Activated CD4-positive, alpha-beta memory T cell treated with anti-CD3 and anti-CD28 coated beads, Interleukin-2, amount 10 ng/mL, durations not matched to agents 7 days and 5 days (primary cell): ENCODE measurements around the gene OR2J1. TPM values are rescaled to one million over a fixed set of nuclear protein-coding genes. Genes with fewer than 3 reads are reported as not detected.
"Not testable (repeated sequence)": the region's sequence is repeated elsewhere in the genome, so short reads cannot be mapped to it uniquely, and the experiment has no call there.

Experiments
- CTCF ChIA-PET: fragments of 350-600 bp; sonication (Branson Sonifier 250); formaldehyde crosslinking; loops from one replicate; lab custom pipeline; 2021; ENCODE audit warnings: antibody characterized with exemption, inconsistent platforms; lab: Charles Lee
- POLR2A ChIA-PET: fragments of 350-600 bp; sonication (Branson Sonifier 250); formaldehyde crosslinking; loops from one replicate; lab custom pipeline; 2021; ENCODE audit warnings: antibody characterized with exemption; lab: Charles Lee
- DNase-seq: peaks from one replicate; pipeline ENCODE4 v3.0.0-alpha.2; 2020
- H3K27ac Mint-ChIP-seq: one replicate; pipeline ENCODE4 v1.8.0; 2021; ENCODE audit warnings: mild to moderate bottlenecking, mixed read lengths
- H3K27me3 Mint-ChIP-seq: one replicate; pipeline ENCODE4 v1.8.0; 2021; ENCODE audit warnings: mixed read lengths
- H3K36me3 Mint-ChIP-seq: one replicate; pipeline ENCODE4 v1.8.0; 2021; ENCODE audit warnings: low read depth, mixed read lengths
- H3K4me1 Mint-ChIP-seq: one replicate; pipeline ENCODE4 v1.8.0; 2021; ENCODE audit warnings: mixed read lengths
- H3K4me3 Mint-ChIP-seq: one replicate; pipeline ENCODE4 v1.8.0; 2021; ENCODE audit warnings: mild to moderate bottlenecking, mixed read lengths
- H3K9me3 Mint-ChIP-seq: one replicate; pipeline ENCODE4 v1.8.0; 2021; ENCODE audit warnings: mixed read lengths
- total RNA-seq, 2 experiments: library from RNA; stranded (reverse); gene quantifications; one replicate each; pipeline ENCODE4 v1.2.3, GENCODE V29; 2021

OR2J1 gene
- total RNA-seq, 2 experiments from 2014 or later: not detected

DNA sequence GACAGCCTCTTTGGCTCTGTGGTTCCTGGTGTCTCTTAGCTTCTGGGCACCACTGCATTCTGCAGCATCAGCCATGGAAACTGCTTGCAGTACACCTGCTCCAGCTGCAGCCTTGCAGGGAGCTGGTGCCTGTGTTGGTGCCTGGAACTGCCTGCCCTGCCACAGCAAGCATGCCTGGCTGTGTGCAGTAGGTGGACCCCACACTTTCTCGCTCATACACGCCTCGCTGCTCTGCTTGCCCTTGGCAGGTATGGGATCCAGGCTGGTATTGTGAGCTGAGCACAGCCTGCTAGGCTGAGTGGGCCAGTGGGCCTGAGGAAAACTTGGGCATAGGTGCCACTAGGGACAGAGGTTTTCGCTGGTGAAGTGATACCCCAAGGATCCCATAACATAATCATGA, 31.4 kb downstream of the OR2J1 start:
- CTCF ChIA-PET: no interaction called here

GRCh38 chr6:29131691-29132090, 32.4 kb downstream of the OR2J1 start:
- H3K4me1 Mint-ChIP-seq: no peaks in the 10 kb centered on the region
- CTCF ChIA-PET: no interaction called here
- H3K4me3 Mint-ChIP-seq: no peak overlapping the region
- POLR2A ChIA-PET: no interaction called here
- DNase-seq: no peak
- H3K27me3 Mint-ChIP-seq: peaks cover 11% of the 10 kb centered on the region
- no peaks in the 10 kb centered on the region for H3K9me3 Mint-ChIP-seq
- no peaks in the 10 kb centered on the region for H3K36me3 Mint-ChIP-seq
- H3K27ac Mint-ChIP-seq: no peak overlapping the region

More for the DNA sequence above, 31.4 kb downstream of the OR2J1 start:
- Mint-ChIP-seq H3K36me3 (no peaks in the 10 kb centered on the region), H3K27ac (no peak overlapping the region), H3K4me1 (no peaks in the 10 kb centered on the region), H3K9me3 (no peaks in the 10 kb centered on the region), H3K4me3 (no peak overlapping the region), H3K27me3 (peaks cover 11% of the 10 kb centered on the region)
- POLR2A ChIA-PET: no interaction called here
- DNase-seq: no peak

DNA sequence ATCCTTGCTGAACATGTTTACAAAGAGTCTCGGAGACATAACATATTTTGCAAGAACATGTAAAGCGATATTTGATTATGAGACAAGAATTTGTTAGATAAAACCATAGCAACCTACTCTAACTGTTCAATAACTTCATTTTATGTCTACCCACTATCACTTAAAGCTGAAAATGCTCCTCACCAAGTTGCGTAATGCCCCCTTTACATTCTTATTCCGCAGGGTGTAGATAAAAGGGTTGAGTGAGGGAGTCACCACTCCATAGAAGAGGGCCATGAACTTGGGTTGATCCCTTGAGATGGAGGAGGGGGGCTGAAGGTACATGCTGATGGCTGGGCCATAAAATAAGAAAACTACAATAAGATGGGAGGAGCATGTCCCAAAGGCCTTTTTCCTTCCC, 38.4 kb downstream of the OR2J1 start:
- H3K27ac Mint-ChIP-seq: no peak overlapping the region
- ChIA-PET CTCF (no interaction called here), POLR2A (no interaction called here)
- no peak overlapping the region for H3K4me3 Mint-ChIP-seq
- no peaks in the 10 kb centered on the region for H3K36me3 Mint-ChIP-seq
- no peaks in the 10 kb centered on the region for H3K9me3 Mint-ChIP-seq
- H3K27me3 Mint-ChIP-seq: peaks cover 13% of the 10 kb centered on the region
- DNase-seq: no peak
- H3K4me1 Mint-ChIP-seq: no peaks in the 10 kb centered on the region

DNA sequence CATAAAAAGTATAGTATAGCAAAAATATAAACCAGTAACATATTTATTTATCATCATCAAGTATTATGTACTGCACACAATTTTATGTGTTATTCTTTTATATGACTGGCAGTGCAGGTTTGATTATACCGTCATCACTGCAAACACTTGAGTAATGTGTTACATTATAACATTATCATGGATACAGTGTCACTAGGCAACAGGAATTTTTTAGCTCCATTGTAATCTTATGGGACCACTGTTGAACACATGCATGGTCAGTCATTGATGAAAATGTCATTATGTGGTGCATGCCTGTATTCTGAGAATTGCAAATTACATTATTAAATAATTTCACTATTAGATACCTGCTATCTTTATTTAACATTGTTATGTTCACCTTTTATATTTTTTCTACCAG, 42.3 kb downstream of the OR2J1 start:
- H3K36me3 Mint-ChIP-seq: no peaks in the 10 kb centered on the region
- POLR2A ChIA-PET: no interaction called here
- H3K4me3 Mint-ChIP-seq: no peak overlapping the region
- CTCF ChIA-PET: no interaction called here
- H3K9me3 Mint-ChIP-seq: no peaks in the 10 kb centered on the region
- no peak for DNase-seq
- H3K27ac Mint-ChIP-seq: no peak overlapping the region
- H3K27me3 Mint-ChIP-seq: peaks cover 2% of the 10 kb centered on the region
- H3K4me1 Mint-ChIP-seq: no peaks in the 10 kb centered on the region

DNA sequence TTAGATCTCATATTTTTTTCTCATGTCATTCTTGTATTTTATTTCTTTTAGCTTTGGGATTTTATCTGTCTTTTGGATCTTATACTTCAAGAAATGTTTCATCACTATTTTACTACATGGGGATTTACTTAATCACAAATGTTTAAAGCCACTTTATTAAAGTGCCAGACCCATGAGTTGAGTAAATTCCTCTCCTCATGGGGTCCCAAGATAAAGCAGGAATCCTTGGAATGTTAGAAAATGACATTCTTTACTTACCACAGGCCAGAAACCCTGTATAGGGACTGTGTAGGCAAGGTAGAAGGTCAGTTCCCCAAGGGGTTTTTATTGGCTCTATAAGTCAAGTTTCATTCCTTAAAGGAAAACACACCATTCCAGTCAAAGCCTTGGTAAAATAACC, 43.0 kb downstream of the OR2J1 start:
- ChIA-PET CTCF (no interaction called here), POLR2A (no interaction called here)
- Mint-ChIP-seq H3K4me1 (no peaks in the 10 kb centered on the region), H3K4me3 (no peak overlapping the region), H3K27me3 (peaks cover 2% of the 10 kb centered on the region), H3K36me3 (no peaks in the 10 kb centered on the region), H3K27ac (no peak overlapping the region), H3K9me3 (no peaks in the 10 kb centered on the region)
- no peak for DNase-seq

GRCh38 chr6:29146179-29146578, 46.9 kb downstream of the OR2J1 start:
- Mint-ChIP-seq H3K27ac (no peak overlapping the region), H3K4me1 (no peaks in the 10 kb centered on the region), H3K4me3 (no peak overlapping the region), H3K9me3 (peaks cover 5% of the 10 kb centered on the region), H3K27me3 (no peaks in the 10 kb centered on the region), H3K36me3 (no peaks in the 10 kb centered on the region)
- POLR2A ChIA-PET: no interaction called here
- CTCF ChIA-PET: no interaction called here
- no peak for DNase-seq

DNA sequence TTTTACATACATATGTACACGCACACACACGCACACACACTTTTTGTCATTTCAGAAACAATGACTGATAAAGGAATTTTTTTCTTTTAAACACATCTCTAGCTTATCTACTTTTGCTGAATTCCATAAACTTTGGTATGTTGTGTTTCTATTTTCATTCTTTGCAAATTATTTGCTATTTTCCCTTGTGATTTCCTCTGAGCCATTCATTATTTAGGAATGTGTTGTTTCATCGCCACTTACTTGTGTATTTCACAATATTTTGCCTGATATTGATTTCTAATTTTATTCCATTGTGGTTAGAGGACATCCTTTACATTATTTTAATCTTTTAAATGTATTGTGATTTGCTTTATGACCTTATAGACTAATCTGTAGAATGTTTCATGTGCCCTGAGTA, 47.8 kb downstream of the OR2J1 start:
- no peaks in the 10 kb centered on the region for H3K27me3 Mint-ChIP-seq
- ChIA-PET CTCF (no interaction called here), POLR2A (no interaction called here)
- DNase-seq: no peak
- no peaks in the 10 kb centered on the region for H3K36me3 Mint-ChIP-seq
- no peak overlapping the region for H3K27ac Mint-ChIP-seq
- no peak overlapping the region for H3K4me3 Mint-ChIP-seq
- H3K4me1 Mint-ChIP-seq: no peaks in the 10 kb centered on the region
- peaks cover 5% of the 10 kb centered on the region for H3K9me3 Mint-ChIP-seq

GRCh38 chr6:29149444-29149843, 50.2 kb downstream of the OR2J1 start:
- DNase-seq, H3K27me3 Mint-ChIP-seq, POLR2A ChIA-PET, H3K4me3 Mint-ChIP-seq, H3K9me3 Mint-ChIP-seq, CTCF ChIA-PET, H3K36me3 Mint-ChIP-seq, H3K4me1 Mint-ChIP-seq, H3K27ac Mint-ChIP-seq: not testable (repeated sequence)

Other genes starting within 250 kb of the OR2J1 start
- 10 to 100 TPM; 56.8 to 58.0 TPM for gene TRIM27, start 175.5 kb upstream of the OR2J1 start, total RNA-seq
- under 1 TPM; 0.53 to 0.65 TPM for gene ZNF311, start 94.2 kb upstream of the OR2J1 start, total RNA-seq
- gene OR2W1, start 54.3 kb upstream of the OR2J1 start, total RNA-seq: not detected
- gene OR2B3, start 12.2 kb upstream of the OR2J1 start, total RNA-seq: not detected
- gene OR2J3, start 8.6 kb downstream of the OR2J1 start, total RNA-seq: not detected
- not detected for gene OR2J2, start 71.4 kb downstream of the OR2J1 start, total RNA-seq
- not detected for gene OR14J1, start 202.2 kb downstream of the OR2J1 start, total RNA-seq